HEK293 (cell line): Measurements from ENCODE around the gene UBAC2.

Experiments used
- CTCF ChIP-seq: fragments of 450-650 bp; formaldehyde crosslinking; IDR thresholded peaks from 2 replicates; pipeline ENCODE4 v1.5.1; 2016; ENCODE audit warnings: missing biosample characterization, missing genetic modification characterization
- INSM2 ChIP-seq: fragments of 450-650 bp; formaldehyde crosslinking; IDR thresholded peaks from 2 replicates; pipeline ENCODE4 v1.5.1; 2016; ENCODE audit warnings: missing biosample characterization, missing genetic modification characterization
- REST ChIP-seq: fragments of 450-650 bp; formaldehyde crosslinking; IDR thresholded peaks from 2 replicates; pipeline ENCODE4 v1.5.1; 2016; ENCODE audit warnings: missing biosample characterization, missing genetic modification characterization
- SP2 ChIP-seq: fragments of 450-650 bp; formaldehyde crosslinking; IDR thresholded peaks from 2 replicates; pipeline ENCODE4 v1.5.1; 2016; ENCODE audit warnings: missing biosample characterization, missing genetic modification characterization
- TCF7L2 ChIP-seq: IDR thresholded peaks from 2 replicates; pipeline ENCODE4 v1.6.1; 2011; ENCODE audit warnings: low read depth, mild to moderate bottlenecking, inconsistent platforms, low read length, moderate library complexity, borderline replicate concordance
- ZNF133 ChIP-seq: fragments of 450-650 bp; formaldehyde crosslinking; IDR thresholded peaks from 2 replicates; pipeline ENCODE4 v1.5.1; 2016; ENCODE audit warnings: missing biosample characterization, missing genetic modification characterization
- ZNF184 ChIP-seq: fragments of 450-650 bp; IDR thresholded peaks from 2 replicates; pipeline ENCODE4 v1.5.1; 2018; ENCODE audit warnings: missing biosample characterization, mild to moderate bottlenecking, missing genetic modification characterization
- ZNF274 ChIP-seq, 2 experiments: fragments of 200-500 bp in 1 of 2; fragments of 450-650 bp in 1 of 2; sonication (Bioruptor generic) in 1 of 2; formaldehyde crosslinking in 1 of 2; IDR thresholded peaks; 2 replicates each; pipeline versions ENCODE4 v1.5.1 to v1.6.1; 2014 to 2016; ENCODE audit warnings: borderline replicate concordance in 1 of 2, inconsistent platforms in 1 of 2, low read length in 1 of 2, missing biosample characterization in 1 of 2, missing genetic modification characterization in 1 of 2
- ZNF501 ChIP-seq: fragments of 450-650 bp; formaldehyde crosslinking; IDR thresholded peaks from 2 replicates; pipeline ENCODE4 v1.5.1; 2016; ENCODE audit warnings: missing biosample characterization, missing genetic modification characterization
- ZNF544 ChIP-seq: fragments of 450-650 bp; formaldehyde crosslinking; IDR thresholded peaks from 2 replicates; pipeline ENCODE4 v1.5.0; 2017; ENCODE audit warnings: missing biosample characterization, missing genetic modification characterization
- ZNF629 ChIP-seq: fragments of 450-650 bp; formaldehyde crosslinking; IDR thresholded peaks from 2 replicates; pipeline ENCODE4 v1.5.1; 2017; ENCODE audit warnings: missing biosample characterization, missing genetic modification characterization
- ZNF76 ChIP-seq: fragments of 450-650 bp; formaldehyde crosslinking; IDR thresholded peaks from 2 replicates; pipeline ENCODE4; 2016; ENCODE audit warnings: low read depth, missing biosample characterization, missing genetic modification characterization, borderline replicate concordance

- no peak for TF ChIP-seq ZNF133
- no peak for TF ChIP-seq ZNF274 (IDR thresholded peaks at IDR 0.05; ENCODE audit: low read length)
- TF ChIP-seq ZNF274 (tag by site-specific recombination; IDR thresholded peaks at IDR 0.05; ENCODE audit: borderline replicate concordance): no peak
- no peak for TF ChIP-seq CTCF (tag by site-specific recombination)
- TF ChIP-seq ZNF629 (tag by site-specific recombination): no peak
- TF ChIP-seq ZNF501: no peak
- TF ChIP-seq ZNF184 (tag by site-specific recombination): no peak
- no peak for TF ChIP-seq REST
- TF ChIP-seq TCF7L2: no peak
- TF ChIP-seq ZNF544 (tag by site-specific recombination): no peak
- no peak for TF ChIP-seq ZNF76 (tag by site-specific recombination)
- no peak for TF ChIP-seq INSM2
- TF ChIP-seq SP2 (tag by site-specific recombination): no peak
Measured at GRCh38 chr13:99179460-99179859, 21.2 kb upstream of the UBAC2 start.
